A549 treated with CORT108297 at 1 μM for 4 hours (cell line): ENCODE data around the gene TOMM40L. TPM values are rescaled to one million over a fixed set of nuclear protein-coding genes. Genes with fewer than 3 reads are reported as not detected.

Source experiments
- total RNA-seq: library from RNA; stranded (reverse); fragments of 200-300 nt; extraction: Qiagen RNA extraction; gene quantifications from 5 replicates; pipeline ENCODE4 v1.2.3, GENCODE V29; 2022

TOMM40L gene
- 9.2 to 11.4 TPM (median 11.3 TPM) in 5 replicates for total RNA-seq

DNA sequence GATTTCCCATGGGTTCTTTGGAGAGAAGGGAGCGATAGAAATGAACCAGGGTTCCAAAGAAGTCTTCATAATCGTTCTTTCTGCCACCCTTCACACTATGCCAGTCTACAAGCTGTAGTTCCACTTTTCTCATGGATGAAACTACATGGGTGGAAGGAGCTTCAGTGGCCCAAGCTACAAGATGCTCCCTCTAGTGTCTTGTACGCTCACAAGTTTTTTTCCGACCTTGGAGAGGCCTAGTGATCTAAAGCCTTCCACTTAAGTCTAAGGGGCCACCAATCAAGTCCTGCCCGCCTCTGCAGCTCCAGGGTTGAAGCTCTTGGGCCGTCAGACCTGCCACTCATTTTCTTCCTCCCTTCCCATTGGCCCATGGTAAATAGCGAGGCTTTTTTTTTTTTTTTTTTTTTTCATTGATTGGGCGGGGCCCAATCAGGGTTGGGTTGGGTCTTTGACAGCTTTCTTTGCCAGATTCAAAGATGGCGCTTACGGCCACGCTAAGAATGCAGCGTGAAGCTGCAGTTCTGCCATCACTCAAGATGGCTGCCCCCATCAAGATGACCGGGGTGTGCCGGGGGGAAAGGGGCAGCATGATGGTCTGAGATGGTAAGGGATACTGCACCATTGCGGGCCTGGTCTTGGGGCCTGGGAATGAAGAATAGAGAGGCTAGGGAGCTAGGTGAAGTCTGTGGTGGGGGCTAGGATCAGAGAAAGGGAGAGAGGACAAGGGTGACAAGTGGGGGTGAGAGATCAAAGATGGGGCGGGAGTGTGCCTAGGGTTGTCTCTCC lies at the start of gene TOMM40L:
TSS of gene TOMM40L (plus strand) at position 527 of the 786 bp plus-strand sequence. CDS start 430 bp downstream, outside the sequence.

GRCh38 chr1:161177112-161177935 lies 48.5 kb upstream of the TOMM40L start, which contains the start of gene B4GALT3:
B4GALT3 (minus strand) TSS chr1:161177507; CDS start chr1:161176060, 1,447 bp downstream.

DNA sequence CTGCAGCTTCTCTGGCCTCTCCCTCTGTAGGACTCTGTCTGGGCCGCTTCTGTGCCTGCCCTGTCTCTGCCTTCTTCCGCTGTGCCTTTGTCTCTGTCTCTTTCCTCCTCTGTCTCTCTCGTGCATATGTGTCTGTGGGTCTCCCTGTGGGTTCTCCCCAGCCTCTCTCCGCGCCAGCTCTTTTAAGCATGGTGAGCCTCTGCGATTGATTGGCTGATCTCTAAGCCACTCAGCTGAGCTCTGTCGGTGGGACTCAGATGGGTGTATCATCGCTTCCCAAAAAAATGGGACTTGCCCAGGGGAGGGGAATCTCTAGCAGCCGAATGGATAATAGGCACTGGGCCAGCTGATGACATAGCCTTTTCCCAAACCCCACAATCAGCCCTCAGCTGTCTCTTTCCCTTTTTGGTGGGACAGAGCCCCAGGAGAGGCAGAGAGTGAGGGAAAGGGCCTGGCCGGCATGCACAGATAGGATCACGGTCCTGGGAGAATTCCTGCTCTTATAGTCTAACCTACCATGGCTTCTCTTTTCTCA lies 26.9 kb upstream of the TOMM40L start, which contains the start of gene ADAMTS4:
TSS of gene ADAMTS4 (minus strand) at position 158 of the 535 bp plus-strand sequence. CDS start 427 bp downstream, outside the sequence.

GRCh38 chr1:161201836-161202712 lies 23.8 kb upstream of the TOMM40L start, which contains the start of gene NDUFS2:
NDUFS2 (plus strand) TSS chr1:161202367; CDS start chr1:161202386, 19 bp downstream.

GRCh38 chr1:161215076-161215475 lies 10.8 kb upstream of the TOMM40L start, which contains the start of gene FCER1G:
FCER1G (plus strand) TSS chr1:161215295; CDS start chr1:161215322, 27 bp downstream.

DNA sequence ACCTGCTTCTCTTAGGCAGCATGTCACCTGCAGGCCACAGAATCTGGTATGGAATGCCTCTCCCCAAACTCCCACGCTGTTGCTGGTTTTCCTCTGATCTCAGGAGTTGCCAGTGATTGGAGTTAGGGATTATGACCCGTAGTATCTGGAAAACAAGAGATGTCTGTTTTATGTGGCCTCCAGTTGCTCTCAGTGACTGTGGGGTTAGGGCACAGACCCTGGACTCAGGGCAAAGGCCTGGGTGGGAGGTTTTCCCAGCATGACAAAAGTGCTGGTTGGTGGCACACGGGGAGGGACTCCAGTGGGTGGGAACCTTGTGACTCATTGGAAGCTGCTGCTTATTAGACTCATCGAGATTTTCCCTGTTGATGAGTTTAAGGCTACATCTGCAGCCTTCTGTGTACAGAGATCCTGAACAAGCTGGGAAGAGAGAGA lies 12.2 kb downstream of the TOMM40L start, which contains the start of gene NR1I3:
TSS of gene NR1I3 (minus strand) at position 165 of the 435 bp plus-strand sequence. CDS start 1,638 bp downstream, outside the sequence.

GRCh38 chr1:161258439-161259344 lies 32.8 kb downstream of the TOMM40L start, which contains the start of gene PCP4L1:
PCP4L1 (plus strand) TSS chr1:161258745; CDS start chr1:161258975, 230 bp downstream.

Other genes starting within 250 kb of the TOMM40L start
- 30.7 to 59.9 TPM (median 54.1 TPM) in 5 replicates for gene F11R, start 204.9 kb upstream of the TOMM40L start, total RNA-seq
- 0.20 to 0.42 TPM (median 0.29 TPM) in 4 of 5 replicates, not detected in the other for gene TSTD1, start 187.1 kb upstream of the TOMM40L start, total RNA-seq
- 44.2 to 52.9 TPM (median 51.4 TPM) in 5 replicates for gene USF1, start 180.1 kb upstream of the TOMM40L start, total RNA-seq
- 0.05 to 0.14 TPM (median 0.07 TPM) in 5 replicates for gene ARHGAP30, start 156.2 kb upstream of the TOMM40L start, total RNA-seq
- 1.6 to 1.9 TPM (median 1.8 TPM) in 5 replicates for gene NECTIN4, start 136.5 kb upstream of the TOMM40L start, total RNA-seq
- gene KLHDC9, start 127.7 kb upstream of the TOMM40L start, total RNA-seq = 1.1 to 2.7 TPM (median 1.8 TPM) in 5 replicates
- 112 to 136 TPM (median 117 TPM) in 5 replicates for gene PFDN2, start 108.0 kb upstream of the TOMM40L start, total RNA-seq
- 29.5 to 35.9 TPM (median 35.1 TPM) in 5 replicates for gene NIT1, start 108.0 kb upstream of the TOMM40L start, total RNA-seq
- 27.6 to 33.6 TPM (median 31.9 TPM) in 5 replicates for gene DEDD, start 93.4 kb upstream of the TOMM40L start, total RNA-seq
- gene UFC1, start 72.1 kb upstream of the TOMM40L start, total RNA-seq = 84.9 to 147 TPM (median 87.3 TPM) in 5 replicates
- gene USP21, start 66.6 kb upstream of the TOMM40L start, total RNA-seq = 19.0 to 27.5 TPM (median 25.0 TPM) in 5 replicates
- gene PPOX, start 59.6 kb upstream of the TOMM40L start, total RNA-seq = 11.1 to 18.1 TPM (median 16.2 TPM) in 5 replicates
- 24.9 to 30.4 TPM (median 29.2 TPM) in 5 replicates for gene B4GALT3, start 48.6 kb upstream of the TOMM40L start, total RNA-seq
- 0.01 TPM in 2 of 5 replicates, not detected in the others for gene ADAMTS4, start 27.0 kb upstream of the TOMM40L start, total RNA-seq
- gene NDUFS2, start 23.7 kb upstream of the TOMM40L start, total RNA-seq = 78.3 to 97.7 TPM (median 84.9 TPM) in 5 replicates
- gene FCER1G, start 10.8 kb upstream of the TOMM40L start, total RNA-seq = 0.16 to 0.36 TPM in 2 of 5 replicates, not detected in the others
- not detected in 5 replicates for gene APOA2, start 2.4 kb upstream of the TOMM40L start, total RNA-seq
- 0.06 to 0.15 TPM (median 0.08 TPM) in 3 of 5 replicates, not detected in the others for gene NR1I3, start 12.1 kb downstream of the TOMM40L start, total RNA-seq
- 0.06 to 0.13 TPM (median 0.07 TPM) in 4 of 5 replicates, not detected in the other for gene PCP4L1, start 32.7 kb downstream of the TOMM40L start, total RNA-seq
- gene MPZ, start 83.9 kb downstream of the TOMM40L start, total RNA-seq = 0.18 to 0.40 TPM (median 0.30 TPM) in 5 replicates
- gene SDHC, start 88.3 kb downstream of the TOMM40L start, total RNA-seq = 236 to 259 TPM (median 248 TPM) in 5 replicates
- 0.13 to 0.40 TPM (median 0.17 TPM) in 4 of 5 replicates, not detected in the other for gene CFAP126, start 141.8 kb downstream of the TOMM40L start, total RNA-seq